ENCODE data around the gene SLC25A30.
"Not testable (repeated sequence)": the region's sequence is repeated elsewhere in the genome, so short reads cannot be mapped to it uniquely, and the experiment has no call there.

Gene SLC25A30

GRCh38 chr13:45426056-45426841 lies 8.1 kb upstream of the SLC25A30 start:
- DNase-seq: not testable (repeated sequence)

- DNase-seq: no peak
Measured at GRCh38 chr13:45422731-45423292, 4.6 kb upstream of the SLC25A30 start.

GRCh38 chr13:45419945-45420344 lies 1.8 kb upstream of the SLC25A30 start:
- no peak for DNase-seq

GRCh38 chr13:45419389-45419788 lies 1.2 kb upstream of the SLC25A30 start:
- DNase-seq: not testable (repeated sequence)

GRCh38 chr13:45416516-45417128 lies 1.6 kb downstream of the SLC25A30 start:
- peak; percentile 56 for DNase-seq

GRCh38 chr13:45415112-45415511 lies 3.1 kb downstream of the SLC25A30 start:
- no peak for DNase-seq

- DNase-seq: no peak
Measured at GRCh38 chr13:45413826-45414307, 4.3 kb downstream of the SLC25A30 start.

- DNase-seq: no peak
Measured at GRCh38 chr13:45412274-45413049, 5.7 kb downstream of the SLC25A30 start.

- DNase-seq: no peak
Measured at GRCh38 chr13:45411631-45412030, 6.5 kb downstream of the SLC25A30 start.

- DNase-seq: no peak
Measured at GRCh38 chr13:45411221-45411620, 7.0 kb downstream of the SLC25A30 start.

- DNase-seq: no peak
Measured at GRCh38 chr13:45410466-45410865, 7.7 kb downstream of the SLC25A30 start.

GRCh38 chr13:45410001-45410400 lies 8.2 kb downstream of the SLC25A30 start:
- DNase-seq: no peak

GRCh38 chr13:45406421-45406820 lies 11.8 kb downstream of the SLC25A30 start:
- DNase-seq: no peak

- no peak for DNase-seq
Measured at GRCh38 chr13:45403081-45403480, 15.1 kb downstream of the SLC25A30 start.

- no peak for DNase-seq
Measured at GRCh38 chr13:45402641-45403040, 15.5 kb downstream of the SLC25A30 start.

- DNase-seq: no peak
Measured at GRCh38 chr13:45401314-45401713, 16.9 kb downstream of the SLC25A30 start.

- DNase-seq: no peak
Measured at GRCh38 chr13:45398877-45399276, 19.3 kb downstream of the SLC25A30 start.

GRCh38 chr13:45396533-45397095 lies 21.6 kb downstream of the SLC25A30 start:
- DNase-seq: no peak

GRCh38 chr13:45393941-45394570 lies 24.1 kb downstream of the SLC25A30 start:
- DNase-seq: peak; percentile 36

GRCh38 chr13:45392811-45393210 lies 25.4 kb downstream of the SLC25A30 start:
- DNase-seq: no peak

- DNase-seq: no peak
Measured at GRCh38 chr13:45391926-45392325, 26.2 kb downstream of the SLC25A30 start.

- not testable (repeated sequence) for DNase-seq
Measured at GRCh38 chr13:45391128-45391527, 27.0 kb downstream of the SLC25A30 start.
